ENCODE data around the gene PRKCB.

PRKCB gene

DNA sequence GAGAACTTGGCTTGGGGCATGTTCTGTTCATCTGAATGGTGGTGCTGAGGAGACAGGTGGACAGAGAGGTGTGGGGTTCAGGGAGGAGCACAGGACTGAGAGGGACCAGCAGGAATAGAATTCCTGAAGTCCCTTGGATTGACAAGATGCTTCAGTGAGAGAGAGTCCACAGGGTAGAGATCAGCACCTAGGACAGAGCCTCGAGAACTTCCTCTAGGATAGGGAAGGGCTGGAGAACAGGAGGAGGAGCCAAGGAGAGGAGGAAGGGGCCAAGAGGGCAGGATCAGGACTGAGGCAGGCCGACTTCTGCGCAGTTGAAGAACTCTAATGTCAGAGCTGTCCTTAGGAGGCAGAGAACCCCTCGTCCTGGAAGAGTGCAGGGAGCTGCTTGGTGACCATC is 138.4 kb downstream of the PRKCB start:
- no peak for DNase-seq

DNA sequence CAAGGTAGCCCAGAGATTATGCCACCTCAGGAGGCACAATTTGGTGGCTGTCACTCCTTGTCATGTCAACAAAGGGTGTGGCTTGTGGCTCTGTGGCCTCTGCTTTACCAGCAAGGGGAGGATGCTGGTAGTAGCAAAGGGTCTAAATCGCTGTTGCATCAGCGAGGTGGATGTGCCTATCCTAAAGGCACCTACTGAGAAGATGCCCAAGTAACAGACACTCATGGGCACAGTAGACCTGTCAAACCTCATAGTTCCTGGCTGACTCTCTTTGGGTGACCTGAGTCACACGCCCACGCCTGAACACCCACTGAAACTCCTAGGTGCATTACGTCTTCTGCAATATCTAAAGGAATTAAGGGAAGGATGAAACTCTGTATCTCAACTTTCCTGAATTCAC is 139.5 kb downstream of the PRKCB start:
- no peak for DNase-seq

DNA sequence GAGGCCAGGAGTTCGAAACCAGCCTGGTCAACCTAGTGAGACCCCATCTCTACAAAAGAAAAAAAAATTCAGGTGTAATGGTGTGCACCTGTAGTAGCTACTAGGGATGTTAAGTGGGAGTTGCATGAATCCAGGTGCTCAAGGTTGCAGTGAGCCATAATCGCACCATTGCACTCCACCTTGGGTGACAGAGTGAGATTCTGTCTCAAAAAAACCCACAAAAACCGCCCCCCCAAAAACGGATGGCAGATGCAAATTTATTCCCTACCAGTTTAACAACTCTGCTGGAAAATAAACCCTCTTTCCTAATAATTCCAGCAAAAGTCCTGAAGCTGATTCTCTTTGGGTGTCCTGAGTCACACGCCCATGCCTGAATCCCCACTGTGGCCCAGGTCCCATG is 140.3 kb downstream of the PRKCB start:
- no peak for DNase-seq

DNA sequence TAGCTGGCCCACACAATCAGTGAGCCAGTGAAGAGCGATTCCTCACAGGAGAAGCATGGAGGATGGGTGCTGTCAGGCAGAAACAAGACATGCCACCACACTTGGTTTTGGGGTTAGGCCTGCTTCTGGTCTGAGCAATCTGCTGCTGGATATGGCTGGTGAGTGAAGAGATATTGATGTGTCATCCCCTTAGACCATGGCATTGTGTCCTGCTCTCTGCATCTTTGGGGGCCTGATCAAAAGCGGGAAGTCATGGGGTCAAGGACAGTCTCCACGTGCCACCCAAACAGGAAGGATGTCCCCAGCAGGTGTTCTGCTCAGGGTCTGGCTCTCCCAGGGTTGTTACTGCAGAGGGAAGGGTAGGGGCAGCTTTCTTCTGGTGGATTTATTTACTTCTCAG is 140.7 kb downstream of the PRKCB start:
- DNase-seq = no peak

DNA sequence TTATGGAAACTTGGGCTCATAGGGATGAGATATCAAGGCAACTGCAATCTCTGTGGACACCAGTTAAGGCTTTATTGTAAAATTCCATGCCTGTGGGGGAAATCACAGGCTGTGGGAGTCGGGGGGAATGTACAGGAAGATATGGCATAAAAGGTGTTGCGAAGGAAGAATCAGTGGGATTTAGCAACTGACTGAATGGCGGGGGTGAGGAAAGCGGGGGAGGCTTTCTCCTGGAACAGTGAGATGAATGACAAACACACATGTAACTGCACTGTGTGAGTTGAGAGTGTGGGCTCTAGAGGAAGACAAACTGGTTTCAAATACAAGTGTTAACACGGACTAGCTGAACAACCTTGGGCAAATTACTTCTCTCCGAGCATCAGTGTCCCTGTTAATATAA is 143.7 kb downstream of the PRKCB start:
- DNase-seq = no peak

DNA sequence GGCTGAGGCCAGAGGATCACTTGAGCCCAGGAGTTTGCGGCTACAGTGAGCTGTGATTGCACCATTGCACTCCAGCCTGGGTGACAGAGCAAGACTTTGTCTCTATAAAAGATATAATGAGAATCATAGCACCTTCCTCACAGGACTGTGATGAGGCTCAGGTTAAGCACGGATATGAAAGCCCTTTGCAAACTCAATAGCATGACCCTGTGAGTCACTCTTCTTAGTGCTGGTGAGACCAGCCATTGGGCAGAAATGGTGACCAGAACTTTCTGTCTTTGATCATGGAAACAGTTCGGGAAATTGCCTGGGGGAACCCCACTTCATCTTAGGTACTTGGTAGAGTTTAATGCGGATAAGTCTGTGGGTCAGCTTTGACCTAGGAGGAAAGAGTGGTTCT is 144.2 kb downstream of the PRKCB start:
- no peak for DNase-seq

DNA sequence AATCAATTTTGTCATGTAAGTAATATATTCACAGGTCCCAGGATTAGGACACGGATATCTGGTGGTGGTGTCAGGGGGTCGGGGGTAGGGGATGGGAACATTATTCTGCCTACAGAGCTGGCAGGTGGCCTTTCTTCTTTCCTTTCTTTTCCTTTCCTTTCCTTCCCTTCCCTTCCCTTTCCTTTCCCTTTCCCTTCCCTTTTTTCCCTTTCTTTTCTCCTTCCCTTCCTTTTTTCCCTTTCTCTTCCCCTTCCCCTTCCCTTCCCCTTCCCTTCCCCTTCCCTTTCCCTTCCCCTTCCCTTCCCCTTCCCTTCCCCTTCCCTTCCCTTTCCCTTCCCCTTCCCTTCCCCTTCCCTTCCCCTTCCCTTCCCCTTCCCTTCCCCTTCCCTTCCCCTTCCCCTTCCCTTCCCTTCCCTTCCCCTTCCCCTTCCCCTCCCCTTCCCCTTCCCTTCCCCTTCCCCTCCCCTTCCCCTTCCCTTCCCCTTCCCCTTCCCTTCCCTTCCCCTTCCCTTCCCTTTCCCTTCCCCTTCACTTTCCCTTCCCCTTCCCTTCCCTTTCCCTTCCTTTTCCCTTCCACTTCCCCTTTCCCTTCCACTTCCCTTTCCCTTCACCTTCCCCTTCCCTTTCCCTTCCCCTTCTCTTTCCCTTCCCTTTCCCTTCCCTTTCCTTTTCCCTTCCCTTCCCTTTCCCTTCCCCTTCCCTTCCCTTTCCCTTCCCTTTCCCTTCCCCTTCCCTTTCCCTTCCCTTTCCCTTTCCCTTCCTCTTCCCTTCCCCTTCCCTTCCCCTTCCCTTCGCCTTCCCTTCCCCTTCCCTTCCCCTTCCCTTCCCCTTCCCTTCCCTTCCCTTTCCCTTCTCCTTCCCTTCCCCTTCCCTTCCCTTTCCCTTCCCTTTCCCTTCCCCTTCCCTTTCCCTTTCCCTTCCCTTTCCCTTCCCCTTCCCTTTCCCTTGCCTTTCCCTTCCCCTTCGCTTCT is 145.9 kb downstream of the PRKCB start:
- no peak for DNase-seq

DNA sequence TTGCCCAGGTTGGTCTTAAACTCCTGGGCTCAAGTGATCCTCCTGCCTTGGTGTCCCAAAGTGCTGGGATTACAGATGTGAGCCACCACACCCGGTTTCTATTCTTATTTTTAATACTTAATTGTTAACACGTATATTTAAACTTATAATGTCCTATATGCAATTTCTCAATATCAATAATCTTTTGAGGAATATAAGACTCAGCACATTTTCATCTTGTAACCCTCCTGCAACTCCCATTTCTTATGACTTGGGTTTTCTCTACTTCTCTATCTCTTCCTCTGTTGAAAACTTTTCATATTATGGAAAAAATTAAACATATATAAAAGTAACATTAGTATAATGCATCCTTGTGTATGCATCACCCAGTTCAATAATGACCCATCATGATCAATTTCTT is 150.7 kb downstream of the PRKCB start:
- no peak for DNase-seq

DNA sequence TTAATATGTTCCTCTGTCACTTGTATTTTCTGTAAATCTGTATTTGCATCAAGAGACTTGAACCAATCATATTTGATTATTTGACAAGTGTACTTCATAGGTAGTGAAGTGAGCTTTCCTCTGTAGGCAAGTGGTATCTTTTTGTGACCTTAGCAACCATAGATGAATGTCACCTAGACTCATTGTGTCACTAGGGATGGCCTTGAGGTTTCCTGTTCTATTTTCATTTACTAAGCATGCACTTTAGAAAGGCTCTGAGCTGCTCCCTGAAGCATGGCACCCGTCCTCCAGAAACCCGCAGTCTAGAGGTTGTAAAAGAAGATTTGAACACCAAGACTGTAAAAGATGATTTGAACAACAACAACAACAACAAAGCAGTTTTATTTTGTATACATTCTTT is 151.7 kb downstream of the PRKCB start:
- no peak for DNase-seq

DNA sequence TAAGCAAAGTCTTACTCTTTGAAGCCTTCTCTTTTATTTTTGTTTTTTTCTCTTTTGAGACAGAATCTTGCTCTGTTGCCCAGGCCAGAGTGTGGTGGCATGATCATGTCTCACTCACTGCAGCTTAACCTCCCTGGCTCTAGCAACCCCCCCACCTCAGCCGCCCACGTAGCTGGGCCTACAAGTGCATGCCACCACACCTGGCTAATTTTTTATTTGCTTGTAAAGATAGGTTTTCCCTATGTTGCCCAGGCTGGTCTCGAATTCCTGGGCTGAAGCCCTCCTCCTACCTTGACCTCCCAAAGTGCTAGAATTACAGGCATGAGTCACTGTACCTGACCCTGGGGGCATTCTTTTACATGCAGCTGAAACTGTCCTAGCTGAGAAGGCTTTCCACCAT is 154.7 kb downstream of the PRKCB start:
- DNase-seq = no peak

DNA sequence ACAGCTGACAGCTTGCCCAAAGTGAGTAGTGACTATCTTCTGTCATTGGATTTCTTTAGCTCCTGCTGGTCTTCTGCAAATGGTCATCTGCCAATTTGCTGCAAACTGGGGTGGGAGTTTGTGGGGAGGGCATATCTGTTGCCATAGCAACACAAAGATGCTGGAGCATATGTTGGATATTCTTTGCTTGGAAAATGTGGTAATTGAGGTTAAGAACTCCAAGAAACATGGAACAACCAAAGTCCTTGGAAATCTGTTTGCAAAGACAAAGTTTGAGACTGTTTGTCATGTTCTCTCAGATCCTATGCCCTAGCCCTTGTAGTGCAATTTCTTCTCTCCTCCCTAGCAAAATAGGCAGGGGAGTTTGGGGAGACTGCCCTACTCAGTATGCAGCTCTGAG is 155.3 kb downstream of the PRKCB start:
- DNase-seq = no peak

DNA sequence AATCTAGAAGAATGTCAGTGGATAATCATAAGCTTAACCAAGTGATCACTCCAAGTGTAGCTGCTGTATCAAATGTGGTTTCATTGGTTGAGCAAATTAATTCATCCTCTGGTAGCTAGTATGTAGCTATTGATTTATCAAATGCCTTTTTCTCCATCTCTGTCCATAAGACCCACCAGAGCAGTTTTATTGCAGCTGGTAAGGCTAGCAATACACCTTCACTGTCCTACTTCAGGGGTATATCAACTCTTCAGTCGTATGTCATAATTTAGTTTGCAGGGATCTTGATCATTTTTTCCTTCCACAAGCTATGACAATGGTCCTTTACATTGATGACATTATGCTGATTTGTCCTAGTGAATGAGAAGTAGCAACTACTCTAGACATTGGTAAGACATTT is 158.8 kb downstream of the PRKCB start:
- no peak for DNase-seq

DNA sequence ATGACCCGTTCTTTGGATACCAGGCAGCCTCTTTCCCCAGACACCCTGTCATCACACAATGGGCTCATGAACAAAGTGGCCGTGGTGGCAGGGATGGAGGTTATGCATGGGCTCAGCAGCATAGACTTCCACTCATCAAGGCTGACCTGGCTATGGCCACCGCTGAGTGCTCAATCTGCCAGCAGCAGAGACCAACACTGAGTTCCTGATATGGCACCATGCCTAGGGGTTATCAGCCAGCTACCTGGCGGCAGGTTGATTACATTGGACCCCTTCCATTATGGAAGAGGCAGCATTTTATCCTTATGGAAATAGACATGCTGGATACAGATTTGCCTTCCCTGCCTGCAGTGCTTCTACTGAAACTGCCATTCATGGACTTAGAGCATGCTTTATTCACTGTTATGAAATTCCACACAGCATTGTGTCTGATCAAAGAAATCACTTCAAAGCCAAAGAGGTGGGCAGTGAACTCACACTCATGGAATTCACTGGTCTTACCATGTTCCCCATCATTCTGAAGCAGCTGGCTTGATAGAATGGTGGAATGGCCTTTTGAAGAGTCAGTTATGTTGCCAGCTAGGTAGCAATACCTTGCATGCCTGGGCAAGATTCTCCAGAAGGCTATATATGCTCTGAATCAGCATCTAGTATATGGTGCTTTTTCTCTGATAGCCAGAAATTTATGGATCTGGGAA is 160.6 kb downstream of the PRKCB start:
- no peak for DNase-seq

DNA sequence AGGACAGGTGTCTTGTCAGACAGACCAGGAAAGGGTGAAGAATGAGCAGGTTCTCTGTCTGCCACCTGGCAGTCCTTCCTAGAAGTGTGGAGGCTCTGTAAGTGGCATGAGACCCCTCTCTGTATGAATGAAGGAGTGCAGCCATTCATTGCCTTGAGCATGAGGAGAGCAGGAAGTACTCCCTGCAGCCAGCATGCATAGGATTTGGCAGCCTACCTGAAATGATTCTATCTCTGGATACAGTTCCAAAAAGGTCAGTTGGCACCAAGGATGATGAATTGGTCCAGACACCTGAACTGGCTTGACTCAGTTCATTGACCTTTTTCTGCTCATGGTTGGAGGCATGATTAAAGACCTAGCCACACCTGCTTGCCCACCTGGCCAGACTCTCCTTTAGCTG is 163.0 kb downstream of the PRKCB start:
- no peak for DNase-seq

DNA sequence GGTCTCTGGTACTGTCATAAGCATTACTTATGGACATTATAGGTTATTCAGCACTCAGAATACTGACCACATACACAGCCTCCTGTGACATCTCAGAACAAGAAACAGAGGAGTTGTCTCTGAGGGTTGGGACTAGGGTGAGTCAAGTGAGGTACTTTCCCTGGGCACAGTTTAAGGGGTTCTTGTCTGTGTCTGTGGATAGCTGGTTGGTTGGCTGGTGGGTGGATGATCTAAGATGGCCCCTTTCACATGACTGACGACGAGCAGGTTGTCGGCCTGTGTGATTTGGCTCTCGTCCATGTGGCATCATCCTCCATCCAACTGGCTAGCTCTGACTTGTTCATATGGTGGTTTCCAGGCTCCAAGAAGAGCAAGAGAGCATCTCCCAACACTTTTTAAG is 163.9 kb downstream of the PRKCB start:
- DNase-seq = no peak

DNA sequence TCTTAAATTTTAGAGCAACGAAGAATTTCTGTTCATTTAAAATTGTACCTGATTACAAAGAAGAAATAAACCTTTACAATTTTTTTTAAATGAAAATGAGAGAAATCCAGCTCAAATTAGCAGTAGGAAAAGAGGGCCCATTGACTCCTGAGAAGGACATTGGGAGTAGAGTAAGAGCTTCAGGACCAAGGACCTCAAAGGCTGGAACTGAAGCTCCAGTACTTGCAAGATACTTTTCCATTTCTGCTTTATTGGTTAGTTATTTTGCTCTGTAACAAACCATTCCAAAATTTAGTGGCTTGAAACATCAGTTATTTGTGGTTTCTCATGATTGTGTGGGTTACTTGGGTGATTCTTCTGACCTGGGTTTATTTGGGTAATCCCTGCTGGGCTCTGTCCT is 165.9 kb downstream of the PRKCB start:
- DNase-seq = no peak

DNA sequence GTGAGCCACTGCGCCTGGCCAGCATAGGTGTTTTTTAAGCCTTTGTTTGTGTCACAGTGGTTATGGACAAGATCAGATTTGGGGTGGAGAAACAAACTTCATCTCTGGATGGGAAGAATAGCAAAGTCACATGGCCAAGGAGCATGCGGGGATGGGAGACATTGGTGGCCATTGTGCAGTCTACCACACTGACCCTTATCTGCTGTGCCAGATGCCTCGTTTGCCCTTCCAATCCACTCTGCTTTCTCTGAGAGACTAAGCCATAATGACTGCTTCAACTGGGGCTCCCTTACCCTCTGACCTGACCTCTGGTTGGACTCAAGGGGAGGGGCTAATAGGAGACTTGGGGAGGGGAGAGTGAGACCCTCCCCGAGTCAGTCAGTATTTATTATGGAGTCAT is 166.8 kb downstream of the PRKCB start:
- no peak for DNase-seq

DNA sequence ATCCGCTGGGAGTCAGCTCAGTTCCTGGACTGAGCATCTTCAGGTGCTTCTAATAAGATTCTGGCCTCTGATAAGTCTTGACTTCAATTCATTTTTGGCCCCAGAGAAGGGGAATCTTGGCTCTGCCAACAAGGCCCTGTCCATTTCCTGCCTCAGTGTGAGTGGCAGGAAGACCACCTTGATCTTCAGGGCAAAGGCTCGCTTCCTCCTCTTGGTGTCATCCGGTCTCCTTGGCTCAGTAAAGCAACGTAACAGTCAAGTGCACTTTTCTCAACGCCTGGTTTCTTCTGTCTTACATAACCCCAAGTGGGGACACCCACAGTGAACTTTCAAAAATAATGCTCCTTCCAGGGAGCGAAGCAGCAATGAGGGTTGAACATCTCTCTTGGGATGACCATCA is 169.8 kb downstream of the PRKCB start:
- no peak for DNase-seq

DNA sequence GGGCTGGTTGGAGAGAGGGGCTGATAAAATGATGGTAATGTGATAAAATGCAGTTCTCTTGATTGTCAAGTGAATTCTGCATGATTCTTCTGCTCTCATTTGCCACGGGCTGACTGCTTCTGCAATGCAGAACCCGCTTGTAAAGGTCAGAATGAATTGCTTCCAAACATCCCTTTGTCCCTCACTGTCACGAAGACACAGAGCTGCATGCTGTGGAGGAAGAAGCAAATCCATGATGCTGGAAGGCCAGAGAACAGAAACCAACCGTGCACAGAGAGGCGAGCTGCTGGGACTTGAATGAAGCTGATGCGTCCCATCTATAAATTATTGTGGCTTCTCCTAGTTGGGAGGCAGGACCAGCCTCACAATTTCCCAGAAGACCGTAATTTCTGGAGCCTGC is 171.6 kb downstream of the PRKCB start:
- no peak for DNase-seq

DNA sequence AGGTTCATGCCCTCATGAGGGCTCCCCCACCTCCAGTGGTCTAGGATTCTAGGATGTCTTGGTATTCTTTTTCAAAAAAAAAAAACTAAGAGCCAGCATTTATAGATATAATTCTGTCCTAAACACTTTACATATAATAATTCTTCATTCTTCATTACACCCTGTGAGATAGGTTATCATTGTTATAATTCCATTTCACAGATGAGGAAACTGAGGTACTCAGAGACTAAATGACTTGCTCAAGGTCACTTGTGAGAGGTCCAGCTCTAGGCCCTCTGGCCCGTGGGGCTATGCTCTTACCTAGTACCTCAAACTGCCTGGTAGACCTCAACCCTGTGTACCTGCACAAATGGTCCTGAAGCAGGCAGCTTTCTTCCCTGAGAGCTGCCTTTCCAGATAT is 172.2 kb downstream of the PRKCB start:
- DNase-seq = no peak

DNA sequence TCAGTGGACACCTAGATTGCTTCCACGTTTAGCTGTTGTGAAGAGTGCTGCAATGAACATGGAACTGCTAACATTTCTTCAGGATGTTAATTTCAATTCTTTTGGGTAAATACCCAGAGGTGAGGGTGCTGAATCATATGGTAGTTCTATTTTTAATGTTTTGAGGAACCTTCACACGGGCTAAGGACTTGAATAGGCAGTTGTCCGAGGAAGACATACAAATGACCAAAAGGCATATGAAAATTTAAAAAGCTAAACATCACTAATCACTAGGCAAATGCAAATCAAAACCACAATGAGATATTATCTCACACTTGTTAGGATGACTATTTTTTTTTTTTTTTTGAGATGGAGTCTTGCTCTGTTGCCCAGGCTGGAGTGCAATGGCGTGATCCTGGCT is 173.3 kb downstream of the PRKCB start:
- no peak for DNase-seq

DNA sequence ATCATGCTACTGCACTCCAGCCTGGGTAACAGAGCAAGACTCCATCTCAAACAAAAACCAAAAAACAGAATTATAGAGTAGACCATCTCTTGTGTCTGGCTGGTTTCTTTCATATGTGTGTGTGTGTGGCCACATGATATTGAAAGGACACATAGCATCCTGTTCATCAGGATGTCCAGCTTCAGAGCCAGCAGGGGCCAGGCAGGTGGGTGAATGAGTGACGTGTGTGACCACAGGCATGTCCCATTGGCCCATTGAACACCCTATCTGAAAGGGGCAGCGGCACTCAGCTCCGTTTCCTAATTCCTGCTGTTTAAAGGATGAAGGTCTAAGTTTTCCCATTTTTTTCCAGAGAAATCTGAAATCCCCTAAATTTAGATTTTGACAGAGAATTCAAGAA is 174.2 kb downstream of the PRKCB start:
- no peak for DNase-seq

DNA sequence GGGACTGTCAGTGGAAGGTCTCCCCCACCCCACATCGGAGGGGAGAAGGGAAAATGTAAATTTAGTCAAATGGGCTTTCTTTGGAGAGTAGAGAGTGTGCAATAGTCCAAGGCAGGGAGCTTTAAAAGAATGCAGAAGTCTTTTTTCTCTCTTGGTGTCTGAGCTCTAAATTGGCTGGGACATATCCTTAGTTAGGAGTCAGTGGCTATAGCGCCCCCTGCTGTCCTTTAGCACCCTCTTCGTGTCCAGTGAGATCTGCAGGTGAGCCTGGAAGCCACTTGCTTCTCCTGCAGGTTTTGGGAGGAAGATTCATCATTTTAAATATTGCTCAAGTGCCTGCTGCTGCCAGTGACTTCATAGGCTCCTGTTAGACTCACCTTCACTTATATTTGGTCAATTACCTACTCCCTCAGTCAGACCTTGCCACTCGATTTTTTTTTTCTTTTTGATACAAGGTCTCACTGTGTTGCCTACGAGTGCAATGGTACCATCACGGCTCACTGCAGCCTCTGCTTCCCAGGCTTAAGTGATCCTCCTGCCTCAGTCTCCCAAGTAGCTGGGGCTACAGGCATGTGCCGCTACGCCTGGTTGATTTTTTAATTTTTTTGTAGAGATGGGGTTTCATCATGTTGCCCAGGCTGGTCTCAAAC is 174.8 kb downstream of the PRKCB start:
- peak; percentile 64 for DNase-seq

DNA sequence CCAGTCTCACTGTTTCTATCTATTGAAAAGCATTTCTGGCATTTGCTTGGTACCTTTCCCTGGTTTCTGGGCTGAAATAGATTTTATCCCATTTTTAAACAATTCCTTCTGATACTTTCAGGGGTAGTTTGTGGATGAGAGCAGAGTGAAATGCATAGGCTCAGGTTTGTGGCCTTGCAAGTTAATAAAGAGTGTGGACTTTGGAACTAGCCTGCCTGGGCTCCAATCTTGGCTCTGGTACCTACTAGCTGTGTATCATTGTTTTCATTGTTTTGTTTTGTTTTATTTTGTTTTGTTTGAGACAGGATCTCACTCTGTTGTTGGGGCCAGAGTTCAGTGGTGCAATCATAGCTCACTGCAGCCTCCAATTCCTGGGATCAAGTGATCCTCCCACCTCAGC is 175.5 kb downstream of the PRKCB start:
- no peak for DNase-seq
